ENCODE measurements around the gene PJVK. TPM values are rescaled to one million over a fixed set of nuclear protein-coding genes. Genes with fewer than 3 reads are reported as not detected.

The PJVK gene
- total RNA-seq, 1 donor from 2014 or later = 7.4 TPM

- Mint-ChIP-seq H3K4me1 (ENCODE audit: unreplicated experiment) (no peaks in the 10 kb centered on the region), H3K27me3 (ENCODE audit: unreplicated experiment) (no peaks in the 10 kb centered on the region), H3K27ac (ENCODE audit: unreplicated experiment) (no peak overlapping the region), H3K9me3 (ENCODE audit: unreplicated experiment) (no peaks in the 10 kb centered on the region), H3K4me3 (ENCODE audit: unreplicated experiment) (no peak overlapping the region), H3K36me3 (ENCODE audit: unreplicated experiment) (peaks cover 42% of the 10 kb centered on the region)
- no peak for TF ChIP-seq CTCF (IDR thresholded peaks at IDR 0.05)
- DNase-seq (ENCODE audit: extremely low spot score, unreplicated experiment) = no peak
Measured at GRCh38 chr2:178506101-178506500, 54.9 kb downstream of the PJVK start.

- DNase-seq (ENCODE audit: extremely low spot score, unreplicated experiment) = no peak
- Mint-ChIP-seq H3K27ac (ENCODE audit: unreplicated experiment) (no peak overlapping the region), H3K27me3 (ENCODE audit: unreplicated experiment) (no peaks in the 10 kb centered on the region), H3K9me3 (ENCODE audit: unreplicated experiment) (no peaks in the 10 kb centered on the region), H3K4me1 (ENCODE audit: unreplicated experiment) (no peaks in the 10 kb centered on the region), H3K36me3 (ENCODE audit: unreplicated experiment) (peaks cover 38% of the 10 kb centered on the region), H3K4me3 (ENCODE audit: unreplicated experiment) (no peak overlapping the region)
- TF ChIP-seq CTCF (IDR thresholded peaks at IDR 0.05) = no peak
Measured at GRCh38 chr2:178506524-178506923, 55.3 kb downstream of the PJVK start.

DNA sequence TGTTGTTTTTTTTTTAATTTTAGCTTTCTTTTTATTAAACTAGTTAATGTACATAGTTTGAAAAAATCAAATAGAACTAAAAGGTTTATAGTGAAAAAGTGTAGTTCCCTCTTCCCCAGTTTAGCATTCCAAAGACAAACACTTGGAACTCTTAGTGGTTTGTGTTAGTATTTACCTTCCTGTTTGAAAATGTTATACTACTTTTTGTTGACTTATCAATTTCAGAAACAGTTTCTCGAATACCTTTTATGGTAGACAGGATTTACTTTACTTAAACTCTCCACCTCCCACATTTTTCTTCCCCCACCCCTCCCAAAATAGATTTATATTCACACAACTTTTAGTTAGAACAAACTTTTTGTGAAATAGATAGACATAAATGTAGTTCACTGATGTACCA is 55.8 kb downstream of the PJVK start:
- no peak for DNase-seq (ENCODE audit: extremely low spot score, unreplicated experiment)
- Mint-ChIP-seq H3K4me1 (ENCODE audit: unreplicated experiment) (no peaks in the 10 kb centered on the region), H3K9me3 (ENCODE audit: unreplicated experiment) (no peaks in the 10 kb centered on the region), H3K4me3 (ENCODE audit: unreplicated experiment) (no peak overlapping the region), H3K27me3 (ENCODE audit: unreplicated experiment) (no peaks in the 10 kb centered on the region), H3K27ac (ENCODE audit: unreplicated experiment) (no peak overlapping the region), H3K36me3 (ENCODE audit: unreplicated experiment) (peaks cover 37% of the 10 kb centered on the region)
- no peak for TF ChIP-seq CTCF (IDR thresholded peaks at IDR 0.05)

DNA sequence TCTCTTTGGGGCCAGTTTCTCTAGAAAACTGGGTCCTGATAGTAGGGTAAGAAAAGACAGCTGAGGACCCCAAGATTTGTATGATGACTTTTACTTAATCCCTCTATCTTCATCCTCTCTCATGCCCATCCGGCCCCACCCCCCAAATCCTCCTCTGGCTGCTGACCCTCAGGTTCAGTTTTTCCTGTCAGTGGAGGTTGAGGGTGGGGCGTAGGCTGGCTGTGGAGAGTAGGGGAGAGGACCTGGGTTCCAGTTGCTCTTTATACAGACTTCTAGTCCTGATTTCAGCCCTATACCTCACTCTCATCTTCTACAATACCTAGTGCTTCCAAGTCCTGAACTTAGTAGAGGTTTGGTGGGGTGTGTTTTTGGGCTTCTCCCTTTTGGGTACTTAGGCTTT is 57.5 kb downstream of the PJVK start:
- Mint-ChIP-seq H3K4me3 (ENCODE audit: unreplicated experiment) (no peak overlapping the region), H3K9me3 (ENCODE audit: unreplicated experiment) (no peaks in the 10 kb centered on the region), H3K27me3 (ENCODE audit: unreplicated experiment) (no peaks in the 10 kb centered on the region), H3K36me3 (ENCODE audit: unreplicated experiment) (peaks cover 29% of the 10 kb centered on the region), H3K27ac (ENCODE audit: unreplicated experiment) (no peak overlapping the region), H3K4me1 (ENCODE audit: unreplicated experiment) (no peaks in the 10 kb centered on the region)
- no peak for TF ChIP-seq CTCF (IDR thresholded peaks at IDR 0.05)
- no peak for DNase-seq (ENCODE audit: extremely low spot score, unreplicated experiment)

- no peak overlapping the region for H3K4me3 Mint-ChIP-seq (ENCODE audit: unreplicated experiment)
- no peak for TF ChIP-seq CTCF (IDR thresholded peaks at IDR 0.05)
- H3K9me3 Mint-ChIP-seq (ENCODE audit: unreplicated experiment) = no peaks in the 10 kb centered on the region
- no peaks in the 10 kb centered on the region for H3K4me1 Mint-ChIP-seq (ENCODE audit: unreplicated experiment)
- no peak for DNase-seq (ENCODE audit: extremely low spot score, unreplicated experiment)
- H3K27ac Mint-ChIP-seq (ENCODE audit: unreplicated experiment) = no peak overlapping the region
- H3K36me3 Mint-ChIP-seq (ENCODE audit: unreplicated experiment) = peaks cover 27% of the 10 kb centered on the region
- H3K27me3 Mint-ChIP-seq (ENCODE audit: unreplicated experiment) = no peaks in the 10 kb centered on the region
Measured at GRCh38 chr2:178510384-178510783, 59.2 kb downstream of the PJVK start.

Other genes starting within 250 kb of the PJVK start
- 44.8 and 50.1 TPM in 2 replicates for gene PRKRA, start 203 bp upstream of the PJVK start, total RNA-seq
- gene FKBP7, start 27.2 kb downstream of the PJVK start, total RNA-seq = 49.9 and 57.0 TPM in 2 replicates
- 29.1 and 36.2 TPM in 2 replicates for gene PLEKHA3, start 29.1 kb downstream of the PJVK start, total RNA-seq